Islet precursor cell (in vitro differentiated cells): ENCODE data around the gene TRPV6.

Source experiments
- DNase-seq: peaks from one replicate; pipeline ENCODE4 v3.0.0-alpha.2; 2018

Gene TRPV6

DNA sequence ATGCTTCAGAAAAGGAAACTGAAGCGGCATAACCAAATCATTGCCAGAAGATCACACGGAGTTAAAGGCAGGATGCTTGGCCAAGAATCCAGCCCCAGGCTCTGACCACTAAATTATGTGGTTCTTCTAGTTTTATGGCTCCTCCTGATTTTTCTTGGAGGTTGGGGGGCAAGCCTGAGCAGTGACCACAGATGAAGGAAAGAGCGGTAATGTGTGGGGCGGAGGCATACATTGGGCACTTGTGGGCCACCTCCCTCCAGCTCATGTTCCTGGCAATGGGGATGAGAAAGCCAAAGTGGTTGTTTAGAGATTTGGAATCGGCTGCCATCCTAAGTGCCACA is 3.2 kb downstream of the TRPV6 start:
- no peak for DNase-seq

DNA sequence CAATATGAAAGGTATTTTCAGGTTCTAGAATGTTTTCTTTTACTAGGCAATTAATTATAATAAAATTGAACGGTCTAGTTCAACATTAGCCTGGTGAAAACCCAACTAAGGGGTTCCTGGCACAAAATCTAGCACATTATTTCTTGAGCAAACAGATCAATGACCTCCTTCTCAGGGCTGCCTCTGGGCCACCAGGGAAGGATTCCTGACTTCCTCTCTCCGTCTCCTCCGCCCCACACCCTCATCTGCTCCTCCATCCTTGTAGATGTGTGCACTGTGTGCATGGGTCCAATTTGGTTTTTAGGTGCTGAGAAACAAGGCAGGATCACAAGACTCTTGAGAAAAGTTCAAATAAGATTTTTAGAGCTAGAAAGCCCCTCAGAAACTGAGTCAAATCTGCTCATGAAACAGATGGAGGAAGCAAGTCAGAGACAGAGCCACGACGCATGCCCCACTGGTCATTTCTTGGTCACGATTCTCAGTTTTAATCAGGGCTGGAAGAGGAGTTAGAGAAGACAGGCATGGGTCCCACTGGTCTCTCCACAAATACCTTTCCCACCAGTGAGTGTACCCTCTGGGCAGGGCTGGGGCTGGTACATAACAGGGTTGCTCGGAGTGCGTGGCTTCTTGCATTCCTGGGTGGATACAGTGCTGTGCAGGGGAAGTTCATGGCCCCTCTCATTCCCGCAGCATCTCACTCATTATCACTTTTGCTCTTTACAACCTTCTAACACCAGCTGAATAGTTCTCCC is 3.8 kb downstream of the TRPV6 start:
- DNase-seq = peak; percentile 59

DNA sequence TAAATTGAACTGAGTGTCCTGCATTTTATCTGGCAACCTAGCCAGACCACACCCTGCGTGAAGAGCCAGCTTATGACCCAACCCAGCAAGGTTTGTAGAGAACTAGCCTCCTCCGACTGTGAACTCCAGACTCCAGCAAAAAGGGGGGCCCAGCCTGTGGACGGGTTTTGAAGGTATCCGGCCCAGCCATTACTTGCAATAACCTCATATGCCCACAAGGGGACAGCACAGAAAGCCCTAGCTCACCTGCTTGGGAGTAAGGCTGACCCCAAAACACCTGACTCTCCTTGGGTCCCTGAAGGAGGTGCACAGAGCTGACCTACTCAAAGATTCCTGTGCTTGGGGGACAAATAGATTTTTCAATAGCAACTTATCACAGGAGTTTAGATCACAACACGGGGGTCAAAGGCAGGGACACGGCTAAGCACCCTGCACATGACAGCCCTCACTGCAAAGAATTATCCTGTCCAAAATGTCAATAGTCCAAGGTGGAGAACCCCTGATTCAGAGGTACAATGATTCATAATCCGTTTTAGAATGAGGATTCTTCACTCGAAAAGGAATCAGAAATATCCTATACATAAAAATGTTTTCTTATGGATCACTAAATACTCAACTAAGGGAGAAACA is 4.6 kb downstream of the TRPV6 start:
- peak; percentile 74 for DNase-seq

DNA sequence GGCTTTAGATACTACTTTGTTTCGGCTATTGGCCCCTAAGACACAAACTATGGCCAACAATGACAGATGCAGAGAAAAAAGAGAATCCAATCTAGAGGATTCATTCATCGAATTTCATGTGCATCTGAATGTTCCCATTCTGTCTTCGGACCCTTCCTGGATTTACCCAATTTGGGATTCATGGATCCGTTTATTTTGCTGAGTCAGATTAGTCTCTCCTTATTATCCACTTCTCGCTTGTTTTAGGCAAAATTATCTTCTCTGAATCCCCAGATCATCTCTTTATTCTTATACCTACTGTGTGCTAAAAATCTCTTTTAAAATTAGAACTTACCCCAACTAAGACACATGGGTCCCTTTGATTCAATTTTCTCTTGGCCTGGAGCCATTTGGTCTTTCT is 6.5 kb downstream of the TRPV6 start:
- no peak for DNase-seq

DNA sequence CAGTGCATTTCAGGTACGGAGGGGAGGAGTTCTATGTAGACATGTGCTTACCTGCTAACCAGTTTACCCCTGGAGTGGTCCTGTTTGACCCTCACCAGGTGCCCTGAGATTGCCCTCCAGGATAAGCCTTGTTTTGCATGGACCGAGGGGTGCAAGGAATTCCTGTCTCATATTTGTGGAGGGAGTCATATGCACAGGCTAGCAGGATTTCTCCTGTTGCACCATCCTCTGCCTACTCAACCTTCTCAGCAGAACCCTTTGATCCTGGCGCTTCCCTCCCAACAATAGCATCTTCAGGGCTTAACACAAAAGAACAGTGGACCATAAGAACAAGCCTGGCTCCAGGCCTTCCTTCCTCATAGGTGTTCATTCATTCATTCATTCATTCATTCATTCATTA is 7.2 kb downstream of the TRPV6 start:
- DNase-seq = peak; percentile 45

DNA sequence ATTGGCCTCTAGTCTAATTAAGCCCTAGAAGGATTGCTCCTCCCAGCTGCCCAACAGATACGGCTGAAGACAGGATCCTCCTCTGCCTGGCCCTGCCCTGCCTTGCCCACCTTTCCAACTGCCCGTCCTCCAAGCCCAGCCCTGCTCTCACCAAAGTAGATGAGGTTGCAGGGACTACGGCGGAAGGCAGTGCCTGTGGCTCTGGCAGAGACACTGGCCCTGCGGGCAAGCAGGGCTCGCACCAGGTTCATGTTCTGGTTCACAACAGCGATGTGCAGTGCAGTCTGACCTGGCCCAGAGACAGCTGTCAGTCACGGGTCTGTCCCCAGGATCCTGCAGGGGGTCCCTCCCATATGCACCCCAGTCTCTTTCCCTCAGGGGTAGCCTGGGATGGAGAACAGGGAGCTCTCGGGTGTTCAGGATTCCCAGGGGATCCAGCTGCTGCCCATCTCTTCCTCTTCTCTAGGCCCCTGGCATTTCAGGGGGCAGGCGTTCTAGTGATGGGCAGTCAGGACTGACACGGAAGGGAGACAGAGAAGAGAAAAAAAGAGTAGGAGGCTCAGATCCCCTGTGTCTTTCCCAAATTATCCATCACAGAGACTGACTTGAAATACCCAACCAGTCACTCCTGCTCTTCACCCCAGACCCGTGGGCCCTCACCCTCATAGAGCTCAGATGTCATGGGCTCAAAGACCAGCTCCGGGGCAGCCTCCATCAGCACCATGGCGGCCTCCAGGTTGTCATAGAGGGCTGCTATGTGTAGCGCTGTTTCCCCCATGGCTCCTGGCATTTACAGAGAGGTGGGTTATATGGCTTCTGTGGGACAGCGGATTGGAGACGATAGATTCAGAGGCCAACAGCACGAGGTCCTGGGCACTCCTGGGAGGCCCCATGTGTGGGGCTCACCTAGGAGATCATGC is 8.3 kb downstream of the TRPV6 start:
- peak; percentile 49 for DNase-seq

DNA sequence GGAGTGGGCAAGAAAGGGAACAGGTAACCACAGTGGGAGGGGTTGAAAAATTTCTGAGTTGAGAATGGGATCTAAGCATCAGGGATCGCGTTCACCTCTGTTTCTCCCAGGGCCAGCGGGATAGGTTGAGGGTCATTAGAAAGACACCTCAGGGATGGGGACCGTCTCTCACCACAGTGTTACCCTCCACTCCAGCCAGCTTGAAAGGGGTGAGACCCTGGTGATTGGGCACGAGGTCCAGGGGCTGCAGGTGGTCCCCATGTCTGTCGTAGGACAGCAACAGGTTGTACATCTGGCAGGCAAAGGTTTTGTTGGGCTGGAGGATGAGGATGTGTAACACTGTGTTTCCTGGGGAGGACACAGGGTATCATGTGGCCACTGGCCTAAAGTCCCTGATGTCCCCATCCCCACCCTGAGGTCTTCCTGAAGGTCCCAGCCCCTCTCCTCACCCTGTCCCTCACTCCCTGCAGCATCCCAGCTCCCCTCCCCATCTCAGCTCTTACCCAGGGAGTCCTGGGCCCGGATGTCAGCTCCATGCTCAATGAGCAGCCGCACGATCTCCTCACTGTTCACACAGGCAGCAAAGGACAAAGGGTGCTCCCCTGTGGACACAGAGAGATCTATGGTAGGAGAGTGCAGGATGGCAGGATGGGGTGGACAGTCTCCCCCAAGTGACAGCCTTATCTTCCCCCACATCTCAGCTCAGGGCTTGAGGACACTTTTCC is 9.1 kb downstream of the TRPV6 start:
- peak; percentile 45 for DNase-seq

DNA sequence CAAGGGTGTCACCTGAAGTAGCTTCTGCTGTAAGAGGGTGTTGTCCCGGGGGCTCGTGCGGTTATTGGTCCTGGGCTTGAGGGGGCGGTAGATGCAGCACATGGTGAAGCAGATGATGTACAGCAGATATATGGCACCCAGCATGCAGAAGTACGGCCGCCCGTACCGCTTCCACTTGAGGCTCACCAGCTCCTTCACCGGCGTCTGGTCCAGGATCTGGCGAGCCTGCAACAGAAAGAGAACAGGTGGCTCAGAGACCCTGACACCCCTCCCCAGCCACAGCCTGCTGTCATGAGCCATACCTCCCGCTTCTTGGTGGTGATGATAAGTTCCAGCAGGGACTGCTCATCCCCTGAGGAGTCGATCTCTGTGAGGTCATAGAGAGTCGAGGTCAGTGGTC is 10.1 kb downstream of the TRPV6 start:
- DNase-seq = no peak

DNA sequence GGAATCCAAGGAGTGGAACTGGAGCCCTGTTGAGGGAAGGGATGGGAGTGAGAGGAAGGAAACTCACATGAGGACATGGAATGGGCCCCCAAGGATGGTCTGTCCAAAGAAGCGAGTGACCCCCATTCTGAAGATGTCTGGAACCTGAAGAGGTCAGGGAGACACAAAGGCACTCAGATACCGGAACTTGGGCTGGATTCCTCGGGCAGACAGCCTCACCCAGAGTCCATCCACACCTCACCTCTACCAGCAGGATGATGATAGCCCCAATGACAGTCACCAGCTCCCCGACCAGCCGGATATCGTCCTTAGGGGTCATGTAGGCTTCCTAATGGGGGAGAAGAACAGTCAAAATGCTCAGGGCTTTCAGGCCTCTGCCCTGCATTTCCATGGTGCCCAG is 10.7 kb downstream of the TRPV6 start:
- DNase-seq = no peak

DNA sequence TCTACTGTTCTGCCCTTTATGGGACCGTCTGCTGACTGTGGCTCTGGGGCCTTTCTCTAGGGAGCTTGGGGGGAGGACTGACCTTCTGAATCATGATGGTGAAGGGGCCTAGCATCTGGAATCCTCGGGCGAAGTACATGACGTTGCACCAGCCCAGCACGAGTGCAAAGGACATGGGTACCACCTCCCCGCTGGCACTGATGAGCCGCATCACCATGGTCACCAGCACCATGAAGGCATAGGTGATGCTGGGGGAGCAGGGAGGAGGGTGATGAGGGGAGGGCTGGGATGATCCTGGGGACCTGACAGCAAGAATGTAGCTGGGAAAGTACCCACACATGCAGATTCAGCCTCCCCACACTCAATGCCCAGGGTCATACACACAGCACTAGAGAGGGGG is 11.1 kb downstream of the TRPV6 start:
- no peak for DNase-seq

DNA sequence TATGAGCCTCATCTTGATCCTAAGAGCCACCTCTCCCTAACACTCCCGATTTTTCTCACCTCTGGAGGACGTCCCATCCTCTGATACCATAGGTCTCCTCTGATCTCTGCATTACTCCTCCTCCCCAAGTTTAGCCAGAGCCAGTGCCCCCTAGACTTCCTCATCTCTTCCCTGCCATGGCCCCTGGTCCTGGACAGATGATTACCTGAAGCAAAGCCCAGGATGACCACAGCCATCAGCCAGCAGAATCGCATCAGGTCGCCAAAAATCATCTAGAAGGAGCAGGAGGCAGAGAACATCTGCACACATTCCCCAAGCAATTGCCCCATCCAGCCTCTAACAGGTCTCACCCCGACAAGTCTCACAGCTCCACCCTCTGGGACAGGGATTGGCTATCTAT is 11.7 kb downstream of the TRPV6 start:
- DNase-seq = no peak

DNA sequence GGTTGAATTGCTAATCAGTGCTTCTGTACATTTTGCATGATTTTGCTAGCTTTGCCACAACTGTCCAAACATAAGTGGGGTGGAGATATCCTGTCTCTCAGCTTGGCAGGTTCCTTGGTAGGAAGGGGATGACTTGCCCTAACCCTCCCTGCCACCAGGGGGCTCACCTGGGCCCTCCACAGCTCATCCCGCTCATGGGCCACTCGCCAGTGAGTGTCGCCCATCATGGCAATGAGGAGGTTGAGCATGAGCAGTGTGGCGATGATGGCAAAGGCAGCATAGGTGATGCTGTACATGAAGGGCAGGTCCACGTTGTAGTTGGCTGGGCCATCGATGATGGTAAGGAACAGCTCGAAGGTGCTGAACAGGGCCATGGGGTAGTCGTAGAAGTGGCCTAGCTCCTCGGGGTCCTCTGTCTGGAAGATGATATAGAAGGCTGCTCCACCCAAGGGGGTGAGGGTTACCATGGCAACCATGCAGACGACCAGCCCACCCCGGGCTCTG is 12.2 kb downstream of the TRPV6 start:
- DNase-seq = peak; percentile 65

DNA sequence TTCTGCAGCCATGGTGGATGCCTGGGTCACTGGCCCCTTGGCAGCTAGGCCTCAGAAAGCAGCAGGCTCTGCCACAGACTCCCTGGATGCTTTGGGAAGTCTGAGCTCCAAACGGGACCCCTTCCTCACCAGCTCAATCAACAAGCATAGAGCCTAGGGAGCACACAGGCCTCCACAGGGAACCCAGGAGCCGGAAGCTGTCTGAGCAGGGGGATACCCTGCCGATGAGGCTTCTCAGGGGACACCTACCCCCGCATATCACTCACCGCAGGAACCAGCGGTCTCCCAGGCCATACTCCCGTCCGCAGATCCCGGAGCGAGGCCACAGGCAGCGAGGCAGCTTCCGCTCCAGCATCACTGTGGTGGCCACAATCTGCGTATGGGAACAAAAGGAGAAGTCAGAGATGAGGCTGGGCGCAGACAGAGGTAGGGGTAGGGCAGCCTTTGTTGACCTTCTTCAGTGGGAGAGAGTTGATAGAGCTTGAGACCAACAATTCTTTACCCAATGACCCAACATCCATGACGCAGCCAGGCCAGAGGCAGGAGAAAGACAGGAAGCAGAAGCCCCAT is 13.4 kb downstream of the TRPV6 start:
- peak; percentile 49 for DNase-seq

DNA sequence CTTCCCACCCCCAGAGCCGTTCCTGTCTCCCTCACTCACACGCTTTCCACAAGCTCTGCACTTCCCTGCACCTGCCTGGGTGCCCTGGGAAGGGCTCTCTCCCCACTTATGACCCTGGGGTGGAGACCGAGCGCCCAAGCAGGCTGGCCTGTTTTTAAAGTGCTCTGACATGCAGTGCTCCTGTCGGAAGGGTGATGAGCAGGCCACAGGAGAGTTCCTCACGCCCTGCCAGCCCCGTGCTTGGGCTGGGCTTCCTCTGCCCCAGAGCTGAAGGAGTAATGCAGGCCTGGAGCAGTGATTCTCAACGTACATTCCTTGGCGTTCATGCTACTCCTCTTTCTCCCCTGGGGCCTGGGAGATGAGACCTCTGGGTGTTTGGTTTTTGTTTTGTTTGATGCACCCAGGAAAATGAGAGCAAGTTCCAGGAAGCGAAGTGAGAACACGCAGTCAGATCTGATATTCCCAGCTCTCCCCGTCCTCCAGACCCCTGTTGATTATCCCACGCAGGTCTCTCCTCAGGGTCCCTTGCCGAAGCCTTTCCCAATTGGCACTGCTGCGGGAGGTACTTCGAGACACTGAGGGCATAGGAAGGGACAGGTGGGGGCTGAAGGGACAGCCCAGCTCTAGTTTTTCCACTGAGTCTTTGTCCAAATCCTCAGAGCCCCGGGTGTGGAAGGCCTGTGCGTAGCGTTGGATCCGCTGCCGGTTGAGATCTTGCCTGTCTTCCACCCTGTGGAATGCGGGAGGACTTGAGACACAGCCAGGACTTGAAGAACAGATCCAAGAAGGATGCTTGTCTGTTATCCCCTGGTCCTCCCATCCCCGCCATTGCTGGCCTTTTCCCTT is 14.1 kb downstream of the TRPV6 start:
- peak; percentile 42 for DNase-seq

DNA sequence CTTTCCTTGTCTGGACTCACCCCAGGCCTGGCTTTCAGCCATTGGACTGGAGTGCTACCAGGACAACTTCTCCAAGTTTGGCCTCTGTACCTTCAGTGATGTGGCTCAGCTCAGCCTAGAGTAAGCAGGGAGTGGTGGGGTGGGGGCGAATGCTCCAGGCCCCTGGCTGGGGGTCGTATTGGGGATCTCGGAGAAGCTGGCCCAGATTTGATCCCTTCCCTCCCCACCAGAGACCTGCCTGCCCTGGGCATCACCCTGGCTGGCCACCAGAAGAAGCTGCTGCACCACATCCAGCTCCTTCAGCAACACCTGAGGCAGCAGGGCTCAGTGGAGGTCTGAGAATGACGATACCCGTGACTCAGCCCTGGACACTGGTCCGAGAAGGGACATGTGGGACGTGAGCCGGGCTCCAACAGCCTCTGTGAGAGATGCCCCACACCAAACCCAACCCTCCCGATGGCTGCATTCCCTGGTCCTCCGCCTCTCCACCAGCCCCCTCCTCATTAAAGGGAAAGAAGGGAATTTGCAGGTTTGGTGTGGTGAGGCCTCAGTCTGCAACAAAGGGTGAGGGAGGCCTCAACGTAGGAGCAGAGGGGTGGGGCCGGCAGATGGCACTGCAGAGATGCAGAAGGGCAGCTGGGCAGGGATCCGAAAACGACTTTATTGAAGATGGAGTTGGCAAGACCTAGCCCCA is 14.8 kb downstream of the TRPV6 start:
- peak; percentile 40 for DNase-seq

DNA sequence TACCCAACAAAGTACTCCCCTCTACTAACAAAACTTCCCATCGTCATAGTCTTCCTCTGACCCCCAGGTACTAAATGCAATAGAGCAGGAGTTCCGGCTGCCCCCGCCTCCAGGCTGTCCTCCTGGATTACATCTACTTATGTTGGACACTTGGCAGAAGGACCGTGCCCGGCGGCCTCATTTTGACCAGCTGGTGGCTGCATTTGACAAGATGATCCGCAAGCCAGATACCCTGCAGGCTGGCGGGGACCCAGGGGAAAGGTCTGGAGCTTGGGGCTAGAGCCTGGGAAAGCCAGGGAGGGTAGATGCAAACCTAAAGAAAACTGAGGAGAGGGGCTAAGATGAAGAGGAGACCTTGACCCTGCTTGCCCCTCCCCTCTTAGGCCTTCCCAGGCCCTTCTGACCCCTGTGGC is 15.4 kb downstream of the TRPV6 start:
- DNase-seq = peak; percentile 45

DNA sequence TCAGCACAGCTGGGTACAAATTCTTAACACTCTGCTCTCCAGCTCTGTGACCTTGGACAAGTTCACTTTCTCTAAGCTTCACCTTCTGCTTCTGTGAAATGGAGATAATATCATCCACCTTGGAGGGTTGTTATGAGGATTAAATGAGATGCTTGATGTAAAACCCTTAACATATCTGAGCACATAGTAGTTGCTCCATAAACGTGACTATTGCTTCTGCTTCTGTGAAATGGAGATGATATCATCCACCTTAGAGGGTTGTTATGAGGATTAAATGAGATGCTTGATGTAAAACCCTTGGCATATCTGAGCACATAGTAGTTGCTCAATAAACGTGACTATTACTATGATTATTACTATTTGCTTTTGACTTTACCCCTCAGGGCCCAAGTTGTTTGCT is 16.1 kb downstream of the TRPV6 start:
- DNase-seq = no peak

DNA sequence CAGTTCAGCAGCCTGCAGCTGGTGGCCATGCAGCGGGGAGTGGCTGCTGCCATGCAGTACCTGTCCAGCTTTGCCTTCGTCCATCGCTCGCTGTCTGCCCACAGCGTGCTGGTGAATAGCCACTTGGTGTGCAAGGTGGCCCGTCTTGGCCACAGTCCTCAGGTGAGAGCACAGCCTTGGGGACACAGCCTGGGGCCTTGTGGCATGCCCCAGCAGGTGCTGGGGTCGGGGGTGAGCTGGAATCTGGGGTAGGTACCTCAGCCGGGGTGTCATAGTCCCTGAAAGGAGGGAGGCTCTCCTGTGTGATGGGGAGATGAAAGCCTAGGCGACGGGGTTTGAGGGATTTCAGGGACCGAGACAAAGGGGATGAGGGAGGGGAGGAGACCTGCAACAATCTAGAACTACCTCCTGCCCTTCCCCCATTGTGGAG is 16.5 kb downstream of the TRPV6 start:
- peak; percentile 32 for DNase-seq

DNA sequence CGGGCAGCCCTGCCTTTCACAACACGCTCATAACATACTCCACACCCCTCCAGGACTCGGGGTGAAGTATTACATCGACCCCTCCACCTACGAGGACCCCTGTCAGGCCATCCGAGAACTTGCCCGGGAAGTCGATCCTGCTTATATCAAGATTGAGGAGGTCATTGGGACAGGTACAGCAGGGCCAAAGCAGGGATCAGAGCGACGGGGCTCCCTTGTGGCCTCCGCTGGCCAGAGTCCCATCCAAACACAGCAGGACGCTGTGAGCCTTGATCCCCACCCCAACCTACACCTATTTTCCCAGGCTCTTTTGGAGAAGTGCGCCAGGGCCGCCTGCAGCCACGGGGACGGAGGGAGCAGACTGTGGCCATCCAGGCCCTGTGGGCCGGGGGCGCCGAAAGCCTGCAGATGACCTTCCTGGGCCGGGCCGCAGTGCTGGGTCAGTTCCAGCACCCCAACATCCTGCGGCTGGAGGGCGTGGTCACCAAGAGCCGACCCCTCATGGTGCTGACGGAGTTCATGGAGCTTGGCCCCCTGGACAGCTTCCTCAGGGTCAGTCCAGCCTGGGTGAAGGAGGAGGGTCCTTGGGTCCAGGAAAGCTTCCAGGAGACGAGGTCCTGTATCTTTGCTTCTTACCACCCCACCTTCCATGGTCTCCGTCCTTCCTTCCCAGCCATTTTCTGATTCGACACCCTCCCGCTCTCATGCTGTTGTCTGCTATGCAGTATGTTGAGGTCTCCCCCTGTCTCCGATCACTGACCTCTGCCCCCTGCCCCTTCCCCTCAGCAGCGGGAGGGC is 17.2 kb downstream of the TRPV6 start:
- peak; percentile 39 for DNase-seq
